ENCODE measurements around the gene FKBP2. TPM values are rescaled to one million over a fixed set of nuclear protein-coding genes. Genes with fewer than 3 reads are reported as not detected.

FKBP2 gene
- total and polyA plus RNA-seq, 4 experiments from 2014 or later, result 41.4 to 107 (median 76.3) TPM

DNA sequence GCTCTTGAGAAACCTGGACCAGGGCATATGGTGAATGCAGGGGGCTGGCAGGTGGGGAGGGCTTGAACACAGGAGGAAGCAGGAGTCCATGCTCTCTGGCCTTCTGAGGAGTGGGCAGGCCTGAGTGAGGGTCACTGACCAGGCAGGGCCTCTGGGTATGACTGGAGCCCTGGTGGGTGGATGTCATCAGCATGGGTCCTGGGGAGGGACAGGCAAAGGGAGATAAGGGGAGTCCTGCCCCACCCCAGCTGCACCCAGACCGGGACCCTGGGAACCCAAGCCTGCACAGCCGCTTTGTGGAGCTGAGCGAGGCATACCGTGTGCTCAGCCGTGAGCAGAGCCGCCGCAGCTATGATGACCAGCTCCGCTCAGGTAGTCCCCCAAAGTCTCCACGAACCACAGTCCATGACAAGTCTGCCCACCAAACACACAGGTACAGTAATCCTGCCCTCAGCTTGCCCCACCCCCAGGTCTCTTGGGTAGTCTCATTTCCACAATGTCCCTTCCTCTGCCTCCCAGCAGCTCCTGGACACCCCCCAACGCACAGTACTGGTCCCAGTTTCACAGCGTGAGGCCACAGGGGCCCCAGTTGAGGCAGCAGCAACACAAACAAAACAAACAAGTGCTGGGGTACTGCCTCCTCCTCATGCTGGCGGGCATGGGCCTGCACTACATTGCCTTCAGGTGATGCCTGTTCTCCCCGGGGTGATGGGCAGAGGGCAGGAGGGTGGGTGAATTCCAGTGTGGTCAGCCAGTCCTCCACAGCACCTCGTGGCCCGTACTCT is 8.5 kb upstream of the FKBP2 start:
- POLR2A ChIA-PET (ENCODE audit: partially characterized antibody), result interaction anchor here (1.5 to 38.9 kb wide), 7 partner anchors 8 to 72 kb away, joined by 6 to 937 read pairs (median 10); partner anchors contain the start of genes BAD, ESRRA, FERMT3 and FKBP2
- no peaks in the 10 kb centered on the region for H3K9me3 ChIP-seq (ENCODE audit: control insufficient read depth in 1 of 2, low read length in 2 of 2)
- H3K27me3 Mint-ChIP-seq, result no peaks in the 10 kb centered on the region
- H3K4me1 ChIP-seq (ENCODE audit: insufficient read depth, low read length), result peaks cover 46% of the 10 kb centered on the region
- peak overlapping the region; percentile 54 to 88 (median 70) for H3K4me3 Mint-ChIP-seq
- DNase-seq, result peak in 1 of 5 donors; percentile 32
- H3K27me3 ChIP-seq (ENCODE audit: insufficient read depth, low read length), result no peaks in the 10 kb centered on the region
- peaks cover under 1% of the 10 kb centered on the region for H3K36me3 ChIP-seq (ENCODE audit: insufficient read depth, low read length)
- CTCF ChIA-PET (ENCODE audit: partially characterized antibody), result interaction anchor here (1.1 to 18.8 kb wide), 7 partner anchors 9 to 85 kb away, joined by 4 to 207 read pairs (median 7); partner anchors contain the start of genes CATSPERZ, ESRRA, FERMT3 and FKBP2
- peaks cover 16 to 59% (median 43%) of the 10 kb centered on the region in 4 donors for H3K4me1 Mint-ChIP-seq
- intact Hi-C loops (cut with micrococcal nuclease), result no loop called here
- no peaks in the 10 kb centered on the region for H3K9me3 Mint-ChIP-seq
- no peak overlapping the region for H3K4me3 ChIP-seq (ENCODE audit: low read length in 2 of 2)
- peaks cover 0 to 14% of the 10 kb centered on the region in 2 donors for H3K36me3 Mint-ChIP-seq
- peak overlapping the region; percentile 27 to 96 (median 81) for H3K27ac Mint-ChIP-seq
- H3K27ac ChIP-seq (ENCODE audit: low read depth, low read length), result no peak overlapping the region

DNA sequence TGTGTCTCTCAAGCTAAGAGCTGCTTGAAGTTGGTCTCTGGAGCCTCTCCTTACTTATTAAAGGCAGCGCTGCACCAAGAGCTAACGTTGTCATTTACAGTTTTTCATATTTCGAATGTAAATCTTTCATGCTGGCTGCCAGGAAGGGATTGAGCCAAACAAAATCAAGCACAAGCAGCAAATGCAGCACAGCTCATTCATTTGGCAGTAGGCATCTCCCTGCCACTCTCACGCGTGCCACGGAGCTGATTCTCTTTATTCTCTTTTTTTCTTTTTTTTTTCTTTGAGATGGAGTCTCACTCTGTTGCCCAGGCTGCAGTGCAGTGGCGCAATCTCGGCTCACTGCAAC is 8.0 kb upstream of the FKBP2 start:
- Mint-ChIP-seq H3K27ac (peak overlapping the region; percentile 64 to 92 (median 81)), H3K36me3 (peaks cover 0 to 19% of the 10 kb centered on the region in 2 donors), H3K4me3 (peak overlapping the region in 7 of 8 donors; percentile 54 to 87 (median 77)), H3K4me1 (peaks cover 14 to 55% (median 40%) of the 10 kb centered on the region in 4 donors), H3K9me3 (no peaks in the 10 kb centered on the region), H3K27me3 (no peaks in the 10 kb centered on the region)
- Histone ChIP-seq H3K36me3 (ENCODE audit: insufficient read depth, low read length) (peaks cover 6% of the 10 kb centered on the region), H3K27ac (ENCODE audit: low read depth, low read length) (no peak overlapping the region), H3K27me3 (ENCODE audit: insufficient read depth, low read length) (no peaks in the 10 kb centered on the region), H3K4me1 (ENCODE audit: insufficient read depth, low read length) (peaks cover 45% of the 10 kb centered on the region), H3K9me3 (ENCODE audit: control insufficient read depth in 1 of 2, low read length in 2 of 2) (no peaks in the 10 kb centered on the region), H3K4me3 (ENCODE audit: low read length in 2 of 2) (no peak overlapping the region)
- intact Hi-C loops (cut with micrococcal nuclease), result no loop called here
- CTCF ChIA-PET (ENCODE audit: partially characterized antibody), result interaction anchor here (1.1 to 2.3 kb wide), 6 partner anchors 8 to 85 kb away, joined by 4 to 10 read pairs (median 6); partner anchors contain the start of genes CATSPERZ, ESRRA, FKBP2 and PRDX5
- POLR2A ChIA-PET (ENCODE audit: partially characterized antibody), result interaction anchor here (0.9 to 38.9 kb wide), 8 partner anchors 8 to 72 kb away, joined by 4 to 937 read pairs (median 10); partner anchors contain the start of genes BAD, ESRRA, FERMT3 and FKBP2
- DNase-seq, result no peak

DNA sequence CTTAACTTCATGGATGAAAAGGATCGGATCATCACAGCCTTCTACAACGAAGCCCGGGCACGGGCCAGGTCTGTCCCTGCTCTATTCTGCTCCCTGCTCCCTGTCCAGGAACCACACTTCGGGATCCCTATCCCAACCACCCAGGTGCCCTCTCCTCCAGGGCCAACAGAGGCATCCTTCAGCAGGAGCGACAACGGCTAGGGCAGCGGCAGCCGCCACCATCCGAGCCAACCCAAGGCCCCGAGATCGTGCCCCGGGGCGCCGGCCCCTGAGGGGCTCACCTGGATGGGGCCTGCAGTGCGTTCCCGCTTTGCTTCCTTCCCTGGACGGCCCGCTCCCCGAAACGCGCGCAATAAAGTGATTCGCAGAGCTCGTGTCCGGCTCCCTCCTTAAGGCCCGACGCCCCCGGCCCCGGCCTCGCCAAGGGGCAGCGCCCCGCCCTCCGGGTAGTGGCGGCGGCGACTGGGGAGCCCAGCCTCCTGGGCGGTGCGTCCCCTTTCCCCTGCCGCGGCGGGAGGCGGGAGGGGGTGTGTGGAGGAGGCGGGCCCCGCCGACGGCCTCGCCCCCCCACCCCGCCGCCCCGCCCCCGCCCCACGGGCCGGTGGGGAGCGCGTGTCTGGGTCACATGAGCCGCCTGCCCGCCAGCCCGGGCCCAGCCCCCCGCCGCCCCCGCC is 6.8 kb upstream of the FKBP2 start, which contains the start of gene VEGFB:
TSS of gene VEGFB (plus strand) at position 672 of the 674 bp plus-strand sequence. CDS start 250 bp downstream, outside the sequence.
- ChIA-PET POLR2A (ENCODE audit: partially characterized antibody) (interaction anchor here (0.6 to 38.9 kb wide), 9 partner anchors 10 to 83 kb away, joined by 3 to 937 read pairs (median 9); partner anchors contain the start of genes BAD, FERMT3, FKBP2 and NUDT22), CTCF (ENCODE audit: partially characterized antibody) (interaction anchor here (1.1 to 1.6 kb wide), 4 partner anchors 17 to 67 kb away, joined by 3 to 10 read pairs (median 5); partner anchors contain the start of genes CATSPERZ, FERMT3 and PLCB3)
- Histone ChIP-seq H3K27ac (ENCODE audit: low read depth, low read length) (peak within 1 kb of the TSS; percentile 71), H3K27me3 (ENCODE audit: insufficient read depth, low read length) (no peaks in the 10 kb centered on the region), H3K9me3 (ENCODE audit: control insufficient read depth in 1 of 2, low read length in 2 of 2) (no peaks in the 10 kb centered on the region), H3K4me1 (ENCODE audit: insufficient read depth, low read length) (peaks cover 42% of the 10 kb centered on the region), H3K4me3 (ENCODE audit: low read length in 2 of 2) (peak within 1 kb of the TSS; percentile 57 to 58), H3K36me3 (ENCODE audit: insufficient read depth, low read length) (peaks cover 7% of the 10 kb centered on the region)
- intact Hi-C loops (cut with micrococcal nuclease), result loop anchor here (1.0 kb wide), 1 partner anchor 8 kb away; the partner anchor contains the start of genes NUDT22 and TRPT1
- peaks cover 0 to 25% of the 10 kb centered on the region in 2 donors for H3K36me3 Mint-ChIP-seq
- peaks cover 14 to 53% (median 35%) of the 10 kb centered on the region in 4 donors for H3K4me1 Mint-ChIP-seq
- DNase-seq, result peak; percentile 62 to 76 (median 66)
- peak within 1 kb of the TSS; percentile 79 to 87 (median 82) for H3K4me3 Mint-ChIP-seq
- H3K27ac Mint-ChIP-seq, result peak within 1 kb of the TSS; percentile 73 to 94 (median 91)
- H3K27me3 Mint-ChIP-seq, result no peaks in the 10 kb centered on the region
- no peaks in the 10 kb centered on the region for H3K9me3 Mint-ChIP-seq

DNA sequence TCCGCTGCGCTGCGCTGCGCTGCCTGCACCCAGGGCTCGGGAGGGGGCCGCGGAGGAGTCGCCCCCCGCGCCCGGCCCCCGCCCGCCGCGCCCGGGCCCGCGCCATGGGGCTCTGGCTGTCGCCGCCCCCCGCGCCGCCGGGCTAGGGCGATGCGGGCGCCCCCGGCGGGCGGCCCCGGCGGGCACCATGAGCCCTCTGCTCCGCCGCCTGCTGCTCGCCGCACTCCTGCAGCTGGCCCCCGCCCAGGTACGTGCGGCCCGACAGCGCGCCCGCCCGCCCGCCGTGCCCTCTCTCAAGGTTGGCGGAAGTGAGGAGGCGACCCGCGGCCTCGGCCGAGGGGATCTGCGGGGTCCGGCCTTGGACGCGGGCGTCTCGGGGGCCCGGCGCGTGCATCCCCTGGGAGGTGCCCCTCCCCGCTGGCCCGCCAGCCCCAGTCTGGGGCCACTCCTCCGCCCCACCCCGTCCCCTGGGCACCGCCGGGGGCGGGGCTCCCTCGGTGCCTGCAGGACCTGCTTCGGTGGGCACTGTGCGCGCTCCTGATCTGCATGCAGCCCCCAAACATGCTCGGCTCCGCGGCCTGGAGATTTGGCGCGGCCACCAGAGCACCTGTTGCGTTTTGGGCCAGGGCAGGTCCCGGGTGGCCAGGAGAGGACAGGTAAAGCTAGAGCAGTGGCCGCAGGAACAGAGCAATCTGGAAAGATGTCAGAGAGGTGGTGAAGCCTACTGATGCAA is 6.1 kb upstream of the FKBP2 start:
- ChIA-PET POLR2A (ENCODE audit: partially characterized antibody) (interaction anchor here (0.6 to 38.9 kb wide), 9 partner anchors 10 to 83 kb away, joined by 3 to 937 read pairs (median 8); partner anchors contain the start of genes FERMT3, FKBP2, NUDT22 and PLCB3), CTCF (ENCODE audit: partially characterized antibody) (interaction anchor here (1.1 to 2.5 kb wide), 5 partner anchors 16 to 69 kb away, joined by 3 to 12 read pairs (median 3); partner anchors contain the start of genes FERMT3 and PLCB3)
- H3K36me3 ChIP-seq (ENCODE audit: insufficient read depth, low read length), result peaks cover 7% of the 10 kb centered on the region
- Mint-ChIP-seq H3K27ac (peak overlapping the region; percentile 73 to 91 (median 80)), H3K36me3 (peaks cover 0 to 25% of the 10 kb centered on the region in 2 donors), H3K4me1 (peaks cover 12 to 47% (median 30%) of the 10 kb centered on the region in 4 donors), H3K9me3 (no peaks in the 10 kb centered on the region), H3K4me3 (peak overlapping the region; percentile 79 to 85 (median 82)), H3K27me3 (no peaks in the 10 kb centered on the region)
- H3K4me1 ChIP-seq (ENCODE audit: insufficient read depth, low read length), result peaks cover 36% of the 10 kb centered on the region
- H3K27ac ChIP-seq (ENCODE audit: low read depth, low read length), result peak overlapping the region; percentile 71
- H3K27me3 ChIP-seq (ENCODE audit: insufficient read depth, low read length), result no peaks in the 10 kb centered on the region
- peak overlapping the region; percentile 57 to 58 for H3K4me3 ChIP-seq (ENCODE audit: low read length in 2 of 2)
- H3K9me3 ChIP-seq (ENCODE audit: control insufficient read depth in 1 of 2, low read length in 2 of 2), result no peaks in the 10 kb centered on the region
- peak; percentile 55 to 66 (median 60) for DNase-seq
- intact Hi-C loops (cut with micrococcal nuclease), result loop anchor here (1.0 kb wide), 1 partner anchor 9 kb away; the partner anchor contains the start of genes NUDT22 and TRPT1

DNA sequence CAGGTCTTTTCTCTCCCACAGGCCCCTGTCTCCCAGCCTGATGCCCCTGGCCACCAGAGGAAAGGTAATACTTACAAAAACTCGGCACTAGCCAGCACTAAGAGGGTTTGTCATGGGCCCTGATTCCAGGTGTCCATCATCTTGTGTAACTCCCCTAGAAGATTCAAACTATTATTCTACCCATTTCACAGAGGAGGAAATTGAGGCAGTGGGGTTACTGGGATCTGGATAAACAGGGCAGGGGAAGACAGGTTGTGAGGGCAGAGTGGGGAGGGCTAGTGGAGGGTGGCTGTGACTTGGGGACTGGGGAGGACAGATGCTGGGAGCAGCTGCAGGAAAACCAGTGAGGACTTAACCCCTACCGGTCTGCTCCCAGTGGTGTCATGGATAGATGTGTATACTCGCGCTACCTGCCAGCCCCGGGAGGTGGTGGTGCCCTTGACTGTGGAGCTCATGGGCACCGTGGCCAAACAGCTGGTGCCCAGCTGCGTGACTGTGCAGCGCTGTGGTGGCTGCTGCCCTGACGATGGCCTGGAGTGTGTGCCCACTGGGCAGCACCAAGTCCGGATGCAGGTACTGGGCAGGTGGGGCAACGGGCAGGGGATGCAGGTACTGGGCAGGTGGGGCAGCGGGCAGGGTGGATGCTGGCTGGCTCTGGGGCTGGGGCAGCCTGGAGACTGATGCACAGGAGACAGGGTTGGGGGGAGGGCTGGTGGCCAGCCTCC is 5.3 kb upstream of the FKBP2 start:
- H3K36me3 ChIP-seq (ENCODE audit: insufficient read depth, low read length), result peaks cover 7% of the 10 kb centered on the region
- no peaks in the 10 kb centered on the region for H3K9me3 ChIP-seq (ENCODE audit: control insufficient read depth in 1 of 2, low read length in 2 of 2)
- no peaks in the 10 kb centered on the region for H3K9me3 Mint-ChIP-seq
- peaks cover 19 to 47% (median 36%) of the 10 kb centered on the region in 4 donors for H3K4me1 Mint-ChIP-seq
- ChIA-PET POLR2A (ENCODE audit: partially characterized antibody) (interaction anchor here (1.0 to 38.9 kb wide), 7 partner anchors 11 to 82 kb away, joined by 3 to 937 read pairs (median 8); partner anchors contain the start of genes FERMT3, NUDT22, PPP1R14B and PRDX5), CTCF (ENCODE audit: partially characterized antibody) (interaction anchor here (1.2 to 2.5 kb wide), 4 partner anchors 15 to 68 kb away, joined by 3 to 12 read pairs (median 4); partner anchors contain the start of gene FERMT3)
- intact Hi-C loops (cut with micrococcal nuclease), result no loop called here
- peak overlapping the region; percentile 79 to 85 (median 82) for H3K4me3 Mint-ChIP-seq
- peak overlapping the region; percentile 71 for H3K27ac ChIP-seq (ENCODE audit: low read depth, low read length)
- peak in 1 of 5 donors; percentile 30 for DNase-seq
- peak overlapping the region; percentile 73 to 91 (median 80) for H3K27ac Mint-ChIP-seq
- peaks cover 0 to 27% of the 10 kb centered on the region in 2 donors for H3K36me3 Mint-ChIP-seq
- H3K4me3 ChIP-seq (ENCODE audit: low read length in 2 of 2), result peak overlapping the region; percentile 57 to 58
- no peaks in the 10 kb centered on the region for H3K27me3 Mint-ChIP-seq
- H3K27me3 ChIP-seq (ENCODE audit: insufficient read depth, low read length), result no peaks in the 10 kb centered on the region
- peaks cover 39% of the 10 kb centered on the region for H3K4me1 ChIP-seq (ENCODE audit: insufficient read depth, low read length)

All from CD4-positive, alpha-beta memory T cell (primary cell).